GM18499 (cell line): ENCODE data around the gene ERC2.

Source experiments
- ATAC-seq: cut with Tn5 transposase; IDR thresholded peaks from one replicate; pipeline ENCODE4 v1.9.1; 2021; ENCODE audit warnings: moderate number of reproducible peaks; ENCODE audit not compliant: insufficient read depth, unreplicated experiment

The ERC2 gene

GRCh38 chr3:55564726-55565125 is 903.5 kb downstream of the ERC2 start:
- ATAC-seq: no peak

DNA sequence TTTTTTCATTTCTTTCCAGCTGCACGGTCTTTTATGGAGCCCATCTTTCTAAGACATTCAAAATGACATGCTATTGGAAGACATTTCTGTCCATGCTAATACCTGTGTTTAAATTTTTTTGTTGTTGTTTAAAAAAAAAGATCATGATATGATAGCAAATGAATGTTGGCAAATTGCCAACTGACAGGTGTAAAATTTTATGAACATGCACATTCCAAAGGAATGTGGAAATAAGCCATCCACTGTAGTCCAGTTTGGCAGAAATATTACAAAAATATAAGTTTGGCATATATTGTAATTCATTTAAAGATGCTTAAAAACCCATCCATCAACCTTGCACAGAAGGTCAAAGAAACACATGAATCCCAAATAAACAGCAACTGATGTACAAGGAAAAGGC is 905.6 kb downstream of the ERC2 start:
- ATAC-seq: no peak

- ATAC-seq: no peak
Observed at GRCh38 chr3:55559500-55560423, 908.5 kb downstream of the ERC2 start.

GRCh38 chr3:55558316-55558715 is 910.0 kb downstream of the ERC2 start:
- ATAC-seq: no peak

GRCh38 chr3:55557549-55557948 is 910.7 kb downstream of the ERC2 start:
- ATAC-seq: no peak

- no peak for ATAC-seq
Observed at GRCh38 chr3:55556619-55557537, 911.4 kb downstream of the ERC2 start.

DNA sequence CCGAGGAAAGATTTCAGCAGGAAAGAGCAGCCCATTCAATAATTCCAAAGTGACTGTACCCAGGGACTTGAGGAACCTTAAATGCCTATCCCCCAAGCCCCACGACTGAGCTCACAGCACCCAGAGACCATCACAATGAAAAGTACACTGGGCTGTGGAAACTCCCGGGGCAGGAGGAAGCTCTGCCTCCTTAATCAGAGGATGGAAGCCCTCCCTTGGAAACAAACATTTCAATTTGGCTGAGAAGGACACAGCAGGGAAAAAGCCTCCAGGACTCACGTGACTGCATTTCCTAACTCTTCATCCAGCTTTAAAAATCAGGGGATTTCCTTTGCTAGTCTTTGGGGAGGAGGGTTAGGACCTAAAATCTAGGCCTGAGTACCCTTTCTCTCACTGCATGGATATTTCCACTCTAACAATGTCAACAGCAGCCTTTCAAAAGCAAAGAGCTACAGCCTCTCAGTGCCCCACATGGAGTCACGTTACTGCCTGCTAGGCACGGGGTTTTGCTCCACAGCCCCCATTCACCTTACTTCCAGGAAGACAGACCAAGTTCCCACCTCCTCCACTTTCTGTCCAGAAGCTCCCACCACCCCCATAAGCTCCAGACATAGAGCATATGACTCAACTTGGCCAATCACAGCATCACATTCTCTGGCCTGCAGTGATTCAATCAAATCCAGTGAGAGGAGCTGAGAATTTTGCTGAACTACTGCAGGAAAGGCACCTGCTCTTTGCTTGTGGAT is 912.2 kb downstream of the ERC2 start:
- no peak for ATAC-seq

DNA sequence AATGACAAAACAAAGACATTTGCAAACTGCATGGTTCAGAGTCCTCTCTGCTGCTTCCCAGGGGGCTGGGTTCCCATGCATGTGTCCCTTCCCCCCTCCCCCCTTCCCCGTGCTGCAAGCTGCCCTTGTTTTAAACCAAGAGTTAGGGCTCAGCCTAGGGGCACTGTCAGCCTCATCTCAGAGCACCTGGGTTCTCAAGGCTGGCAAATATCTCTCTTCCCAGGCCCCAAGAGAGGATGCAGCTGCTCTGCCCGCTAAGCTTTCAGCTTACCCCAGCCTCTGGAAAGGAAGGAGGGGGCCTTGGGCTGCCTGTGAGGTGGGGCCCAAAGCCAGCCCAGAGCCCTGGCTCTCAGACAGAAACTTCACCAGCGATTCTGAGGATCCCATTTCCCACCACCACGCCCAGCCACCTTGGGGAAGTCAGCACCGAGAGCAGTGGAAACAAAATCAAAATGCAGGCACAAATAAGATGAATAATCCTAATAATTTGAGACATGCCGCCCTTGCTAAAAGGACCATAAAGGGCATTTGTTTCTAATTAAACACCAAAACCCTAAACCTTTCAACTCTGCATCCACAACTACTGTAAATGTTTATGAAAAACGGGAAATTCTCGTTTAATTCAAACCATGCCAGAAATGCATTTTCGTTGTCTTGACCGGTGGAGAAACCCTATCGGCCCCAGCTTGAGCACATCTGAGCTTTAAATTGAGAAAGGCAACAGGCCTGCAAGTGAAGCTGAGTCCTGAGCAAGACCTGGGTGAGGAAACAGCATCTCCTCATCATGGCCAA is 913.4 kb downstream of the ERC2 start:
- ATAC-seq: no peak

GRCh38 chr3:55551644-55552043 is 916.6 kb downstream of the ERC2 start:
- no peak for ATAC-seq

DNA sequence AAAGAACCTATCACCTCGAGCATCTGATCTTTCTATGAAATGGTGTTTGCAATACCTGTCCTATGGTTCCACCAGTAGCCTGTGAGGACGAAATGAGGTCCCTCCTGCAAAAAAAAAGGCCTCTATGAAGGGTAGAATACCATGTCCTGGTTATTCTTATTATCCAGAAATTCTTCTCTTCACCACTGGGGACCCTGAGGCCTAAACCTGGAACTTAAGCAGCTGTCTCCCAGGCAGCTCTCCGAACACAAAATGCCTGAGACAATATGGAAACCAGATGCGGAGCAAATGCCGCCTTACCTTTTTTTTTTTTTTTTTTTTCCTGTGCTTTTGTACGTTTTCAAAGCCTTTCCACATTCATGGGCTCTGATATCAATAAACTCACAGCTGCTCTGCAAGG is 919.1 kb downstream of the ERC2 start:
- no peak for ATAC-seq

- no peak for ATAC-seq
Observed at GRCh38 chr3:55546866-55547669, 921.2 kb downstream of the ERC2 start.

DNA sequence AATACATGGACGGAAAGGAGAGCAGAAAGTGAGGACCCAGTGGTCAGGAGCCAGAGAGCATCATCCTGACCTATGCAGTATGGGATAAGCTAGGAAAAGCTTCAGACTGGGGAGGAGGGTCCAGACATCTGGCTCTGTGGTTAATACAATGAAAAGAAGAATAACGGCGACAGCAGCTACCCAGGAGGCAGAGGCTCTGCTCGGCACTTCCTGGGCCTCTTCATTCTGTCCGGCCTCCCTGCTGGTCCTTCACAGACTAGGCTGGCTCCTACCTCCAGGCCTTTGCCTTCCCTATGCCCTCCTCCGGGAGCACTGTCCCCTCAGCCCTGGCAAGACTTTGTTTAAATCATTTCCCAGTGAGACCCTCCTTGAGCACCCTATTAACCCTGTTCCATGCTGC is 922.3 kb downstream of the ERC2 start:
- ATAC-seq: no peak

- ATAC-seq: no peak
Observed at GRCh38 chr3:55544219-55544618, 924.0 kb downstream of the ERC2 start.

GRCh38 chr3:55543181-55543614 is 925.1 kb downstream of the ERC2 start:
- ATAC-seq: no peak

DNA sequence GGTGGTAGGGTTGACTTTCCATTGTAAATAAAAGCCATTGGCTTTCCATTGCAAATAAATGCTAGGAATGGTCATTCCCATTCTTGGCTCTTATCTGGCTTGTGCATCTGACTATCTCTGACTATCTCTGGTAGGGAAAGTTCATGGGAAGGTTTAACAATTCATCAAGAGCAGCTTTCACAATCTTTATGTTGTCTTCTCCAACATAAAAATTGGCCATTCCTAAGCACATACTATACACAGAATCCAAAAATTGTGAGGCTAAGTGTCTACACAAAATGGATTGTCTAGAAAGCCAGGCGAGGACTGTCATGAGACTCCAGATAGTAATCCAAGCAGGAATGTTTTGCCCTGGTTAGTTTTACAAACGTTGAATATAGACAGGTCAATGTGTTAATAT is 926.8 kb downstream of the ERC2 start:
- ATAC-seq: no peak

- no peak for ATAC-seq
Observed at GRCh38 chr3:55541016-55541415, 927.3 kb downstream of the ERC2 start.

GRCh38 chr3:55540579-55540978 is 927.7 kb downstream of the ERC2 start:
- ATAC-seq: no peak

- ATAC-seq: no peak
Observed at GRCh38 chr3:55538158-55538557, 930.1 kb downstream of the ERC2 start.

GRCh38 chr3:55537563-55537962 is 930.7 kb downstream of the ERC2 start:
- ATAC-seq: no peak
